ENCODE measurements around the gene DNPH1.

DNA sequence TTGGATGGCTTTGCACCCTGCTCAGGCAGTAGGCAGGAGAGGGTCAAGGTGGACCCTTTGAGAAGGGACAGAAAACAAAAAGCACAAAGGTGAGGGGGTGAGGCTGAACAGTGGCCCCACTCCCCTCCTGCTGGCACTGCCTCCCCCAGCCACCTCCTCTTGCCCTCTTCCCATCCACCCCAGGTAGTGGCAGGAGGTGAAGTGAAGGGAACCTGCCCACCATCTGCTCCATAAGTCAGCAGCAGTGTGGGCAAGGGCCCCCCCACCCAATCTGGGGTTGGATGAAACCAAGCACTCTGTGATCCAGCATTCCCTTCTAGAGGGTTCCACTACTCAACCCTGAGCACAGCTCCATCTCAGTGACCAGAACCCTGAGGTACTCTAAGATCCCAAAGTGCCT is 42.7 kb upstream of the DNPH1 start:
- TF ChIP-seq, protein P1, sequence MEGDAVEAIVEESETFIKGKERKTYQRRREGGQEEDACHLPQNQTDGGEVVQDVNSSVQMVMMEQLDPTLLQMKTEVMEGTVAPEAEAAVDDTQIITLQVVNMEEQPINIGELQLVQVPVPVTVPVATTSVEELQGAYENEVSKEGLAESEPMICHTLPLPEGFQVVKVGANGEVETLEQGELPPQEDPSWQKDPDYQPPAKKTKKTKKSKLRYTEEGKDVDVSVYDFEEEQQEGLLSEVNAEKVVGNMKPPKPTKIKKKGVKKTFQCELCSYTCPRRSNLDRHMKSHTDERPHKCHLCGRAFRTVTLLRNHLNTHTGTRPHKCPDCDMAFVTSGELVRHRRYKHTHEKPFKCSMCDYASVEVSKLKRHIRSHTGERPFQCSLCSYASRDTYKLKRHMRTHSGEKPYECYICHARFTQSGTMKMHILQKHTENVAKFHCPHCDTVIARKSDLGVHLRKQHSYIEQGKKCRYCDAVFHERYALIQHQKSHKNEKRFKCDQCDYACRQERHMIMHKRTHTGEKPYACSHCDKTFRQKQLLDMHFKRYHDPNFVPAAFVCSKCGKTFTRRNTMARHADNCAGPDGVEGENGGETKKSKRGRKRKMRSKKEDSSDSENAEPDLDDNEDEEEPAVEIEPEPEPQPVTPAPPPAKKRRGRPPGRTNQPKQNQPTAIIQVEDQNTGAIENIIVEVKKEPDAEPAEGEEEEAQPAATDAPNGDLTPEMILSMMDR (conservative IDR thresholded peaks at IDR 0.05; ENCODE audit: low read depth in 2 of 2): no peak
- TF ChIP-seq, protein P2, sequence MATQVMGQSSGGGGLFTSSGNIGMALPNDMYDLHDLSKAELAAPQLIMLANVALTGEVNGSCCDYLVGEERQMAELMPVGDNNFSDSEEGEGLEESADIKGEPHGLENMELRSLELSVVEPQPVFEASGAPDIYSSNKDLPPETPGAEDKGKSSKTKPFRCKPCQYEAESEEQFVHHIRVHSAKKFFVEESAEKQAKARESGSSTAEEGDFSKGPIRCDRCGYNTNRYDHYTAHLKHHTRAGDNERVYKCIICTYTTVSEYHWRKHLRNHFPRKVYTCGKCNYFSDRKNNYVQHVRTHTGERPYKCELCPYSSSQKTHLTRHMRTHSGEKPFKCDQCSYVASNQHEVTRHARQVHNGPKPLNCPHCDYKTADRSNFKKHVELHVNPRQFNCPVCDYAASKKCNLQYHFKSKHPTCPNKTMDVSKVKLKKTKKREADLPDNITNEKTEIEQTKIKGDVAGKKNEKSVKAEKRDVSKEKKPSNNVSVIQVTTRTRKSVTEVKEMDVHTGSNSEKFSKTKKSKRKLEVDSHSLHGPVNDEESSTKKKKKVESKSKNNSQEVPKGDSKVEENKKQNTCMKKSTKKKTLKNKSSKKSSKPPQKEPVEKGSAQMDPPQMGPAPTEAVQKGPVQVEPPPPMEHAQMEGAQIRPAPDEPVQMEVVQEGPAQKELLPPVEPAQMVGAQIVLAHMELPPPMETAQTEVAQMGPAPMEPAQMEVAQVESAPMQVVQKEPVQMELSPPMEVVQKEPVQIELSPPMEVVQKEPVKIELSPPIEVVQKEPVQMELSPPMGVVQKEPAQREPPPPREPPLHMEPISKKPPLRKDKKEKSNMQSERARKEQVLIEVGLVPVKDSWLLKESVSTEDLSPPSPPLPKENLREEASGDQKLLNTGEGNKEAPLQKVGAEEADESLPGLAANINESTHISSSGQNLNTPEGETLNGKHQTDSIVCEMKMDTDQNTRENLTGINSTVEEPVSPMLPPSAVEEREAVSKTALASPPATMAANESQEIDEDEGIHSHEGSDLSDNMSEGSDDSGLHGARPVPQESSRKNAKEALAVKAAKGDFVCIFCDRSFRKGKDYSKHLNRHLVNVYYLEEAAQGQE (IDR thresholded peaks at IDR 0.05; ENCODE audit: unreplicated experiment): no peak
- TF ChIP-seq POLR2AphosphoS5 (IDR thresholded peaks at IDR 0.05; ENCODE audit: low read depth) (no peak), EZH2 (IDR thresholded peaks at IDR 0.05; ENCODE audit: low read depth, unreplicated experiment) (no peak), NANOG (IDR thresholded peaks at IDR 0.05; ENCODE audit: borderline replicate concordance) (no peak), EZH2phosphoT487 (IDR thresholded peaks at IDR 0.05; ENCODE audit: unreplicated experiment) (no peak), CREB1 (CRISPR knock-in tag; IDR thresholded peaks at IDR 0.05; ENCODE audit: low read depth) (no peak), JUNB (IDR thresholded peaks at IDR 0.05; ENCODE audit: unreplicated experiment) (no peak), ZNF114 (CRISPR knock-in tag; IDR thresholded peaks at IDR 0.05) (no peak), STAT1 (IDR thresholded peaks at IDR 0.05; ENCODE audit: unreplicated experiment) (no peak), ZNF331 (CRISPR knock-in tag; IDR thresholded peaks at IDR 0.05; ENCODE audit: low read depth) (no peak)
- TF ChIP-seq, protein P3, sequence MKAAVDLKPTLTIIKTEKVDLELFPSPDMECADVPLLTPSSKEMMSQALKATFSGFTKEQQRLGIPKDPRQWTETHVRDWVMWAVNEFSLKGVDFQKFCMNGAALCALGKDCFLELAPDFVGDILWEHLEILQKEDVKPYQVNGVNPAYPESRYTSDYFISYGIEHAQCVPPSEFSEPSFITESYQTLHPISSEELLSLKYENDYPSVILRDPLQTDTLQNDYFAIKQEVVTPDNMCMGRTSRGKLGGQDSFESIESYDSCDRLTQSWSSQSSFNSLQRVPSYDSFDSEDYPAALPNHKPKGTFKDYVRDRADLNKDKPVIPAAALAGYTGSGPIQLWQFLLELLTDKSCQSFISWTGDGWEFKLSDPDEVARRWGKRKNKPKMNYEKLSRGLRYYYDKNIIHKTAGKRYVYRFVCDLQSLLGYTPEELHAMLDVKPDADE (IDR thresholded peaks at IDR 0.05): no peak
- TF ChIP-seq, protein P4, sequence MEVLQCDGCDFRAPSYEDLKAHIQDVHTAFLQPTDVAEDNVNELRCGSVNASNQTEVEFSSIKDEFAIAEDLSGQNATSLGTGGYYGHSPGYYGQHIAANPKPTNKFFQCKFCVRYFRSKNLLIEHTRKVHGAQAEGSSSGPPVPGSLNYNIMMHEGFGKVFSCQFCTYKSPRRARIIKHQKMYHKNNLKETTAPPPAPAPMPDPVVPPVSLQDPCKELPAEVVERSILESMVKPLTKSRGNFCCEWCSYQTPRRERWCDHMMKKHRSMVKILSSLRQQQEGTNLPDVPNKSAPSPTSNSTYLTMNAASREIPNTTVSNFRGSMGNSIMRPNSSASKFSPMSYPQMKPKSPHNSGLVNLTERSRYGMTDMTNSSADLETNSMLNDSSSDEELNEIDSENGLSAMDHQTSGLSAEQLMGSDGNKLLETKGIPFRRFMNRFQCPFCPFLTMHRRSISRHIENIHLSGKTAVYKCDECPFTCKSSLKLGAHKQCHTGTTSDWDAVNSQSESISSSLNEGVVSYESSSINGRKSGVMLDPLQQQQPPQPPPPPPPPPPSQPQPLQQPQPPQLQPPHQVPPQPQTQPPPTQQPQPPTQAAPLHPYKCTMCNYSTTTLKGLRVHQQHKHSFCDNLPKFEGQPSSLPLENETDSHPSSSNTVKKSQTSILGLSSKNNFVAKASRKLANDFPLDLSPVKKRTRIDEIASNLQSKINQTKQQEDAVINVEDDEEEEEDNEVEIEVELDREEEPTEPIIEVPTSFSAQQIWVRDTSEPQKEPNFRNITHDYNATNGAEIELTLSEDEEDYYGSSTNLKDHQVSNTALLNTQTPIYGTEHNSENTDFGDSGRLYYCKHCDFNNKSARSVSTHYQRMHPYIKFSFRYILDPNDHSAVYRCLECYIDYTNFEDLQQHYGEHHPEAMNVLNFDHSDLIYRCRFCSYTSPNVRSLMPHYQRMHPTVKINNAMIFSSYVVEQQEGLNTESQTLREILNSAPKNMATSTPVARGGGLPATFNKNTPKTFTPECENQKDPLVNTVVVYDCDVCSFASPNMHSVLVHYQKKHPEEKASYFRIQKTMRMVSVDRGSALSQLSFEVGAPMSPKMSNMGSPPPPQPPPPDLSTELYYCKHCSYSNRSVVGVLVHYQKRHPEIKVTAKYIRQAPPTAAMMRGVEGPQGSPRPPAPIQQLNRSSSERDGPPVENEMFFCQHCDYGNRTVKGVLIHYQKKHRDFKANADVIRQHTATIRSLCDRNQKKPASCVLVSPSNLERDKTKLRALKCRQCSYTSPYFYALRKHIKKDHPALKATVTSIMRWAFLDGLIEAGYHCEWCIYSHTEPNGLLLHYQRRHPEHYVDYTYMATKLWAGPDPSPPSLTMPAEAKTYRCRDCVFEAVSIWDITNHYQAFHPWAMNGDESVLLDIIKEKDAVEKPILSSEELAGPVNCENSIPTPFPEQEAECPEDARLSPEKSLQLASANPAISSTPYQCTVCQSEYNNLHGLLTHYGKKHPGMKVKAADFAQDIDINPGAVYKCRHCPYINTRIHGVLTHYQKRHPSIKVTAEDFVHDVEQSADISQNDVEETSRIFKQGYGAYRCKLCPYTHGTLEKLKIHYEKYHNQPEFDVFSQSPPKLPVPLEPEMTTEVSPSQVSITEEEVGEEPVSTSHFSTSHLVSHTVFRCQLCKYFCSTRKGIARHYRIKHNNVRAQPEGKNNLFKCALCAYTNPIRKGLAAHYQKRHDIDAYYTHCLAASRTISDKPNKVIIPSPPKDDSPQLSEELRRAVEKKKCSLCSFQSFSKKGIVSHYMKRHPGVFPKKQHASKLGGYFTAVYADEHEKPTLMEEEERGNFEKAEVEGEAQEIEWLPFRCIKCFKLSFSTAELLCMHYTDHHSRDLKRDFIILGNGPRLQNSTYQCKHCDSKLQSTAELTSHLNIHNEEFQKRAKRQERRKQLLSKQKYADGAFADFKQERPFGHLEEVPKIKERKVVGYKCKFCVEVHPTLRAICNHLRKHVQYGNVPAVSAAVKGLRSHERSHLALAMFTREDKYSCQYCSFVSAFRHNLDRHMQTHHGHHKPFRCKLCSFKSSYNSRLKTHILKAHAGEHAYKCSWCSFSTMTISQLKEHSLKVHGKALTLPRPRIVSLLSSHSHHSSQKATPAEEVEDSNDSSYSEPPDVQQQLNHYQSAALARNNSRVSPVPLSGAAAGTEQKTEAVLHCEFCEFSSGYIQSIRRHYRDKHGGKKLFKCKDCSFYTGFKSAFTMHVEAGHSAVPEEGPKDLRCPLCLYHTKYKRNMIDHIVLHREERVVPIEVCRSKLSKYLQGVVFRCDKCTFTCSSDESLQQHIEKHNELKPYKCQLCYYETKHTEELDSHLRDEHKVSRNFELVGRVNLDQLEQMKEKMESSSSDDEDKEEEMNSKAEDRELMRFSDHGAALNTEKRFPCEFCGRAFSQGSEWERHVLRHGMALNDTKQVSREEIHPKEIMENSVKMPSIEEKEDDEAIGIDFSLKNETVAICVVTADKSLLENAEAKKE (CRISPR knock-in tag; IDR thresholded peaks at IDR 0.05): no peak
